Astrocyte of the cerebellum (primary cell): ENCODE measurements around the gene PRMT1.

ENCODE experiments used
- DNase-seq: peaks from one replicate; pipeline ENCODE4 v3.0.0-alpha.2; 2011; ENCODE audit warnings: low read depth
- H3K4me3 ChIP-seq: 2 replicates; pipeline ENCODE4 v1.5.1; 2011; ENCODE audit warnings: mild to moderate bottlenecking, low read depth, low read length, moderate library complexity
- in situ Hi-C: cut with HindIII; loops from 2 replicates; pipeline ENCODE4 v1.10.0; 2017; ENCODE audit warnings: low sequenced_read_pairs
- TF ChIP-seq, protein P1 (sequence below): IDR thresholded peaks from 2 replicates; pipeline ENCODE4 v1.5.1; 2012; ENCODE audit warnings: low read length, low read depth, moderate library complexity, mild to moderate bottlenecking; ENCODE audit errors: missing control alignments

The PRMT1 gene

DNA sequence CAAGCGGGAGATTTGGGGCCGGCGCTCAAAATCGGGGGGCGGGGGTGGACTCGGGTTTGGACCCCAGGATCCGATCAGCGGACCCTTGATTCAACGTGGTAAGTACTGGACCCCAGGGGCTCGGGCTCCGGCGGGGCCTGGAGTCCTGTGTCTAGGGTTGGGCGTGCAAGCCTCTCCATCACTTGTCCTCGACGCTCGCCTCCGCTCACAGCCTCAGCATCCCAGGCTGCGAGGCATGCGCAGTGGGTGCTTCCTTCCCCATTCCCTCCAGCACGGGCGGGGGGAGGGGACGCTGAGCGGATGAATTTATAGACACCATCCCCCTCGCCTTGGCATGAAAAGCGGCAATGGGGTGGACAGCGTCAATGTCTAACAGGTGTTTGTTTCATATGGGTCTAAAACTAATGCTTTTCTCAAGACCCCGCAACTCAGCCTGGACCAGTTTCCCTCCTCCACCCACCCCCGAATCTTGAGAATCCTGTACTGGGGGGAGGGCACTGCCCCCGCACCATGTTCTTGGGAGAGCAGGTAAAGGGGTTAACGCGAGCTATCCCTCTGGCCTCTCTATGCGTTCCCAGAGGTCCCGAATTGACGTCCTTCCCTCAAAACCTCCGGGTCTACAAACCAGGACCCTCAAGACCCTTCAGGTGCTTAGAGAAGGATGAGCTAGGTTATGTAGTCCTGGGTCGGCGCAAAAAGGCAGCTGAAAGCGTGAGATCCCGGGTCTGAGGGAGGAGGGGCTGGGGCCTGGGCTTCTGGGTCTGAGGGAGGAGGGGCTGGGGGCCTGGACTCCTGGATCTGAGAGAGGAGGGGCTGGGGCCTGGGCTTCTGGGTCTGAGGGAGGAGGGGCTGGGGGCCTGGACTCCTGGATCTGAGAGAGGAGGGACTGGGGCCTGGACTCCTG lies 14.4 kb downstream of the PRMT1 start:
- H3K4me3 ChIP-seq, result peak overlapping the region; percentile 45
- TF ChIP-seq, protein P1, sequence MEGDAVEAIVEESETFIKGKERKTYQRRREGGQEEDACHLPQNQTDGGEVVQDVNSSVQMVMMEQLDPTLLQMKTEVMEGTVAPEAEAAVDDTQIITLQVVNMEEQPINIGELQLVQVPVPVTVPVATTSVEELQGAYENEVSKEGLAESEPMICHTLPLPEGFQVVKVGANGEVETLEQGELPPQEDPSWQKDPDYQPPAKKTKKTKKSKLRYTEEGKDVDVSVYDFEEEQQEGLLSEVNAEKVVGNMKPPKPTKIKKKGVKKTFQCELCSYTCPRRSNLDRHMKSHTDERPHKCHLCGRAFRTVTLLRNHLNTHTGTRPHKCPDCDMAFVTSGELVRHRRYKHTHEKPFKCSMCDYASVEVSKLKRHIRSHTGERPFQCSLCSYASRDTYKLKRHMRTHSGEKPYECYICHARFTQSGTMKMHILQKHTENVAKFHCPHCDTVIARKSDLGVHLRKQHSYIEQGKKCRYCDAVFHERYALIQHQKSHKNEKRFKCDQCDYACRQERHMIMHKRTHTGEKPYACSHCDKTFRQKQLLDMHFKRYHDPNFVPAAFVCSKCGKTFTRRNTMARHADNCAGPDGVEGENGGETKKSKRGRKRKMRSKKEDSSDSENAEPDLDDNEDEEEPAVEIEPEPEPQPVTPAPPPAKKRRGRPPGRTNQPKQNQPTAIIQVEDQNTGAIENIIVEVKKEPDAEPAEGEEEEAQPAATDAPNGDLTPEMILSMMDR, result no peak
- peak; percentile 36 for DNase-seq
- in situ Hi-C loops, result no loop called here

GRCh38 chr19:49692147-49692506 lies 15.1 kb downstream of the PRMT1 start:
- H3K4me3 ChIP-seq, result peak overlapping the region; percentile 45
- in situ Hi-C loops, result no loop called here

GRCh38 chr19:49696115-49696514 lies 19.0 kb downstream of the PRMT1 start:
- H3K4me3 ChIP-seq, result no peak overlapping the region
- DNase-seq, result no peak
- in situ Hi-C loops, result no loop called here
- TF ChIP-seq, protein P1, result no peak

More at GRCh38 chr19:49692147-49692506, 15.1 kb downstream of the PRMT1 start:
- no peak for DNase-seq
- TF ChIP-seq, protein P1, result no peak

DNA sequence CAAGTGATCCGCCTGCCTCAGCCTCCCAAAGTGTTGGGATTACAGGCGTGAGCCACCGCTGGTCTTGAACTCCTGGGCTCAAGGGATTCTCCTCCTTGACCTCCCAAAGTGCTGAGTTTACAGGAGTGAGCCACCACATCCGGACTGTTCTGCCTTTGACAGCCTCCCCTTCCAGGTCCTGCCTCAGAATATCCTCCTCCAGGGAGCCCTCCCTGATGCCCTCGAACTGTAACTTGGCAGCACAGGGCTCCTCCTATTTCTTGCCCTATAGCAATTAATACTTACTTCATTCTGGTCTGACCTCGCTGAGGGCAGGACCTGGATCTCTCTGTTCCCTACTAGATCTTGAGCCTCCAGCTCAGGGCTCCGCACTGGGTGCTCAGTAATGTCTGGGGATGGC lies 19.8 kb downstream of the PRMT1 start:
- in situ Hi-C loops, result no loop called here
- TF ChIP-seq, protein P1, result no peak
- no peak overlapping the region for H3K4me3 ChIP-seq
- no peak for DNase-seq

- DNase-seq, result no peak
- H3K4me3 ChIP-seq, result no peak overlapping the region
- TF ChIP-seq, protein P1, result no peak
- in situ Hi-C loops, result no loop called here
Observed at GRCh38 chr19:49699364-49699763, 22.3 kb downstream of the PRMT1 start.

DNA sequence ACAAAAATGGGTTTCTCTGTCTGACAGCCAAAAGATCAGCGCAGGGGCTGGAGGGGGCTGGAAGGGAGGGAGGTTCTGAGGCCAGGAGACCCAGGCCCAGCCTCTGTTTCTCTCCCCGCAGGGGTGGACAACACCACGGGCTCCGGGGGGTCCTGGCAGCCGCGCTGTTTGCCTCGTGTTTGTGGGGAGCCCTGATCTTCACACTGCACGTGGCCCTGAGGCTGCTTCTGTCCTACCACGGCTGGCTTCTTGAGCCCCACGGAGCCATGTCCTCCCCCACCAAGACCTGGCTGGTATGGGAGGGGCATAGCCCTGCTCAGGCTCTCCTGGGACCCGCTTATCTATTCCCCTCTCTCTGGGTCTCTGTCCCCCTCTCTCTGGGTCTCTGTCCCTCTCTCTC lies 23.5 kb downstream of the PRMT1 start:
- no peak for DNase-seq
- TF ChIP-seq, protein P1, result no peak
- in situ Hi-C loops, result no loop called here
- no peak overlapping the region for H3K4me3 ChIP-seq
